HepG2 (cell line): ENCODE measurements around the gene COMT. TPM values are rescaled to one million over a fixed set of nuclear protein-coding genes. Genes with fewer than 3 reads are reported as not detected.

Experiments used
- ATF1 ChIP-seq: IDR thresholded peaks from 2 replicates; pipeline ENCODE4 v1.6.1; 2016; ENCODE audit warnings: mild to moderate bottlenecking, control low read depth
- CREB1 ChIP-seq, 2 experiments: fragments of 450-650 bp in 1 of 2; IDR thresholded peaks; 2 replicates each; pipeline ENCODE4 v1.6.1; 2016 to 2017; ENCODE audit warnings: control low read depth in 1 of 2, mild to moderate bottlenecking in 1 of 2, missing compliant biosample characterization in 1 of 2, missing genetic modification characterization in 1 of 2
- GABPB1 ChIP-seq: IDR thresholded peaks from 2 replicates; pipeline ENCODE4 v1.6.1; 2016; ENCODE audit warnings: mild to moderate bottlenecking, missing genetic modification reagents, moderate library complexity, missing compliant biosample characterization
- HNF1B ChIP-seq: sonication (generic); formaldehyde crosslinking; IDR thresholded peaks from 2 replicates; pipeline ENCODE4 v1.5.1; 2020; ENCODE audit warnings: mild to moderate bottlenecking, moderate library complexity, missing genetic modification reagents
- KLF11 ChIP-seq: IDR thresholded peaks from 2 replicates; pipeline ENCODE4 v1.6.1; 2016; ENCODE audit warnings: missing compliant biosample characterization
- MLXIP ChIP-seq: sonication (generic); formaldehyde crosslinking; IDR thresholded peaks from 2 replicates; pipeline ENCODE4 v1.9.0; 2021; ENCODE audit warnings: missing genetic modification reagents, borderline replicate concordance
- MTF1 ChIP-seq: sonication (generic); formaldehyde crosslinking; IDR thresholded peaks from 2 replicates; pipeline ENCODE4 v1.5.0; 2020; ENCODE audit warnings: missing genetic modification reagents
- MXD1 ChIP-seq: sonication (generic); formaldehyde crosslinking; IDR thresholded peaks from 2 replicates; pipeline ENCODE4 v1.4.0; 2020; ENCODE audit warnings: mild to moderate bottlenecking, missing genetic modification reagents
- MYC ChIP-seq: sonication (generic); formaldehyde crosslinking; IDR thresholded peaks from 2 replicates; pipeline ENCODE4 v1.9.0; 2021; ENCODE audit warnings: missing genetic modification reagents, borderline replicate concordance
- NFYB ChIP-seq: sonication (generic); formaldehyde crosslinking; IDR thresholded peaks from 2 replicates; pipeline ENCODE4 v1.4.0; 2020; ENCODE audit warnings: missing genetic modification reagents
- NFYC ChIP-seq: IDR thresholded peaks from 2 replicates; pipeline ENCODE4 v1.6.1; 2016; ENCODE audit warnings: missing genetic modification reagents, missing compliant biosample characterization
- RFX5 ChIP-seq: IDR thresholded peaks from 2 replicates; pipeline ENCODE4 v1.6.1; 2011; ENCODE audit warnings: low read depth, low read length, improper control_type of control experiment
- RFXANK ChIP-seq: IDR thresholded peaks from 2 replicates; pipeline ENCODE4 v1.6.1; 2016
- RFXAP ChIP-seq: sonication (generic); formaldehyde crosslinking; IDR thresholded peaks from 2 replicates; pipeline ENCODE4 v1.4.0; 2020; ENCODE audit warnings: missing genetic modification reagents, borderline replicate concordance
- SALL1 ChIP-seq: sonication (generic); formaldehyde crosslinking; IDR thresholded peaks from 2 replicates; pipeline ENCODE4 v1.8.0; 2022; ENCODE audit warnings: mild to moderate bottlenecking, missing genetic modification reagents
- ZMAT5 ChIP-seq: sonication (generic); formaldehyde crosslinking; IDR thresholded peaks from 2 replicates; pipeline ENCODE4 v1.5.0; 2020; ENCODE audit warnings: mild to moderate bottlenecking, low read depth, missing genetic modification reagents, borderline replicate concordance
- ZNF10 ChIP-seq: sonication (generic); formaldehyde crosslinking; IDR thresholded peaks from 2 replicates; pipeline ENCODE4 v1.4.0; 2020; ENCODE audit warnings: mild to moderate bottlenecking, low read depth, missing genetic modification reagents, borderline replicate concordance
- ZNF160 ChIP-seq: sonication (generic); formaldehyde crosslinking; IDR thresholded peaks from 2 replicates; pipeline ENCODE4 v1.8.0; 2022; ENCODE audit warnings: mild to moderate bottlenecking, inconsistent platforms, missing genetic modification reagents
- ZNF232 ChIP-seq: sonication (generic); formaldehyde crosslinking; IDR thresholded peaks from 2 replicates; pipeline ENCODE4 v1.4.0; 2020; ENCODE audit warnings: missing genetic modification reagents, borderline replicate concordance
- ZNF30 ChIP-seq: sonication (generic); formaldehyde crosslinking; IDR thresholded peaks from 2 replicates; pipeline ENCODE4 v1.5.0; 2020; ENCODE audit warnings: mild to moderate bottlenecking, missing genetic modification reagents
- ZNF33B ChIP-seq: sonication (generic); formaldehyde crosslinking; IDR thresholded peaks from 2 replicates; pipeline ENCODE4 v1.5.1; 2020; ENCODE audit warnings: mild to moderate bottlenecking, missing genetic modification reagents
- ZNF598 ChIP-seq: sonication (generic); formaldehyde crosslinking; IDR thresholded peaks from 2 replicates; pipeline ENCODE4 v1.5.1; 2020; ENCODE audit warnings: mild to moderate bottlenecking, missing genetic modification reagents, borderline replicate concordance
- ZNF670 ChIP-seq: sonication (generic); formaldehyde crosslinking; IDR thresholded peaks from 2 replicates; pipeline ENCODE4 v1.8.0; 2022; ENCODE audit warnings: mild to moderate bottlenecking, missing genetic modification reagents, borderline replicate concordance
- ZNF746 ChIP-seq: sonication (generic); formaldehyde crosslinking; IDR thresholded peaks from 2 replicates; pipeline ENCODE4 v1.8.0; 2022; ENCODE audit warnings: mild to moderate bottlenecking, missing genetic modification reagents
- polyA plus RNA-seq, 8 experiments: library from polyadenylated mRNA; depleted of rRNA in 3 of 8; stranded (reverse) in 7 of 8; unstranded in 1 of 8; fragments of >200 nt; fragmentation: Illumina TruSeq in 4 of 8; extraction: Trizol in 4 of 8; gene quantifications; 2 replicates each; pipeline versions ENCODE4 v1.2.1 to v1.2.3, GENCODE V29; 2011 to 2016; ENCODE audit warnings: low read depth in 4 of 8, missing spikeins in 1 of 8, mixed read lengths in 1 of 8; ENCODE audit not compliant: insufficient read depth in 1 of 8
- total RNA-seq, 5 experiments: library from RNA; depleted of rRNA; stranded (reverse); fragments of >200 nt; fragmentation: Illumina TruSeq; extraction: Trizol; gene quantifications; 2 replicates each; pipeline ENCODE4 v1.2.3, GENCODE V29; 2016; ENCODE audit warnings: low read depth in 1 of 5

The COMT gene
- total and polyA plus RNA-seq, 2 of the 13 experiments (the other 11 are each of a cell fraction or from before 2014, with no cell fraction given): 156 to 162 TPM

GRCh38 chr22:20016734-20017621 is 75.4 kb downstream of the COMT start, which contains the start of gene ARVCF (continued):
- TF ChIP-seq RFXANK (CRISPR knock-in tag) (peak; percentile 97), ATF1 (CRISPR knock-in tag) (no peak), ZNF746 (CRISPR knock-in tag) (peak; percentile 33), NFYB (CRISPR knock-in tag) (peak; percentile 97), ZNF670 (CRISPR knock-in tag) (no peak), ZNF598 (CRISPR knock-in tag) (0 out of 2 replicates have a peak, but pooled peaks have one; percentile 22), RFXAP (CRISPR knock-in tag) (peak; percentile 99), MLXIP (no peak), GABPB1 (CRISPR knock-in tag) (peak; percentile 53; the same call in 1 of the 2 replicates), MYC (peak; percentile 18; the same call in 1 of the 2 replicates), ZMAT5 (no peak), ZNF30 (CRISPR knock-in tag) (no peak), RFX5 (peak; percentile 94), MTF1 (CRISPR knock-in tag) (peak; percentile 98), HNF1B (CRISPR knock-in tag) (peak; percentile 82), SALL1 (peak; percentile 26; the same call in 1 of the 2 replicates), CREB1 (IDR thresholded peaks at IDR 0.05) (peak; percentile 82), CREB1 (CRISPR knock-in tag; IDR thresholded peaks at IDR 0.05) (no peak), ZNF10 (CRISPR knock-in tag) (no peak), KLF11 (CRISPR knock-in tag) (no peak), ZNF232 (CRISPR knock-in tag) (0 out of 2 replicates have a peak, but pooled peaks have one; percentile 62), MXD1 (CRISPR knock-in tag) (peak; percentile 44; the same call in 1 of the 2 replicates), ZNF160 (CRISPR knock-in tag) (0 out of 2 replicates have a peak, but pooled peaks have one; percentile 15), ZNF33B (CRISPR knock-in tag) (no peak), NFYC (CRISPR knock-in tag) (peak; percentile 98)
